ENCODE data around the gene FAM13C.

DNA sequence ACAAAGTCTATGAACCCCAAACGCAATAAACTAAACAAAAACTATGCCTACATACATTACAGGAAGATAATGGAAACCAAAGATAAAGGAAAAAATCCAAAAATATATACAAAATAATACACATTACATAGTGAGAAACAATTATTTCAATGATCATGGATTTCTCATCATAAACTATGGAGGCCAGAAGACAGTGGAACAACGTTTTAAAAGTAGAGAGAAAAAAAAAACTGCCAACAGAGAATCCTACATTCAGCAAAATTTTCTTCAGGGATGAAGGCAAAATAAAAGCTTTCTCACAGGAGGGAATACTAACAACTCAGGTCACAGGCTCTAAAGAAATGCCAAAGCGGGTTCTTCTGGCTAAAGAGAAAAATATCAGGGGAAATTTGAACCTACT is 42.9 kb upstream of the FAM13C start:
- TF ChIP-seq, protein P1, sequence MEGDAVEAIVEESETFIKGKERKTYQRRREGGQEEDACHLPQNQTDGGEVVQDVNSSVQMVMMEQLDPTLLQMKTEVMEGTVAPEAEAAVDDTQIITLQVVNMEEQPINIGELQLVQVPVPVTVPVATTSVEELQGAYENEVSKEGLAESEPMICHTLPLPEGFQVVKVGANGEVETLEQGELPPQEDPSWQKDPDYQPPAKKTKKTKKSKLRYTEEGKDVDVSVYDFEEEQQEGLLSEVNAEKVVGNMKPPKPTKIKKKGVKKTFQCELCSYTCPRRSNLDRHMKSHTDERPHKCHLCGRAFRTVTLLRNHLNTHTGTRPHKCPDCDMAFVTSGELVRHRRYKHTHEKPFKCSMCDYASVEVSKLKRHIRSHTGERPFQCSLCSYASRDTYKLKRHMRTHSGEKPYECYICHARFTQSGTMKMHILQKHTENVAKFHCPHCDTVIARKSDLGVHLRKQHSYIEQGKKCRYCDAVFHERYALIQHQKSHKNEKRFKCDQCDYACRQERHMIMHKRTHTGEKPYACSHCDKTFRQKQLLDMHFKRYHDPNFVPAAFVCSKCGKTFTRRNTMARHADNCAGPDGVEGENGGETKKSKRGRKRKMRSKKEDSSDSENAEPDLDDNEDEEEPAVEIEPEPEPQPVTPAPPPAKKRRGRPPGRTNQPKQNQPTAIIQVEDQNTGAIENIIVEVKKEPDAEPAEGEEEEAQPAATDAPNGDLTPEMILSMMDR (IDR thresholded peaks at IDR 0.05; ENCODE audit: low read depth, low read length, poor library complexity, severe bottlenecking), result no peak
- no peak for TF ChIP-seq EZH2phosphoT487 (IDR thresholded peaks at IDR 0.05; ENCODE audit: borderline replicate concordance, low read length)

All from DOHH2 (cell line).